Aorta (tissue), 5 donors: ENCODE results near the gene GJD4. TPM values are rescaled to one million over a fixed set of nuclear protein-coding genes. Genes with fewer than 3 reads are reported as not detected.
A peak's percentile ranks its signal among the peaks of the same experiment; 100 is the strongest.

Source experiments
- ATAC-seq: fragments of 200-7000 bp; cut with Tn5 transposase; one replicate; pipeline ENCODE4 v1.9.1; 2022; ENCODE audit warnings: moderate library complexity; ENCODE audit not compliant: low FRiP score
- DNase-seq, 2 donors: peaks; one replicate each; pipeline ENCODE4 v3.0.0-alpha.2; 2020
- H3K27ac ChIP-seq, 2 donors: one replicate each; pipeline ENCODE4 v1.5.1; 2013; ENCODE audit warnings: low read length in 2 of 2, mild to moderate bottlenecking in 2 of 2, moderate library complexity in 2 of 2, control low read depth in 1 of 2, inconsistent platforms in 1 of 2, low read depth in 1 of 2
- H3K27me3 ChIP-seq, 2 donors: one replicate each; pipeline ENCODE4 v1.6.1; 2013; ENCODE audit warnings: control low read depth in 1 of 2, low read length in 1 of 2, mild to moderate bottlenecking in 1 of 2, moderate library complexity in 1 of 2; ENCODE audit not compliant: insufficient read depth in 2 of 2, control insufficient read depth in 1 of 2
- H3K36me3 ChIP-seq, 2 donors: one replicate each; pipeline ENCODE4 v1.6.1; 2013; ENCODE audit warnings: control low read depth in 1 of 2, low read length in 1 of 2, mild to moderate bottlenecking in 1 of 2; ENCODE audit not compliant: insufficient read depth in 2 of 2, control insufficient read depth in 1 of 2
- H3K4me1 ChIP-seq, 2 donors: one replicate each; pipeline ENCODE4 v1.6.1; 2013; ENCODE audit warnings: low read length in 2 of 2, control low read depth in 1 of 2, mild to moderate bottlenecking in 1 of 2, moderate library complexity in 1 of 2; ENCODE audit not compliant: insufficient read depth in 2 of 2, control insufficient read depth in 1 of 2
- H3K4me3 ChIP-seq, 2 donors: one replicate each; pipeline ENCODE4 v1.5.1; 2013; ENCODE audit warnings: low read length in 2 of 2, control low read depth in 1 of 2, mild to moderate bottlenecking in 1 of 2
- H3K9me3 ChIP-seq: one replicate; pipeline ENCODE4 v1.6.1; 2013; ENCODE audit warnings: mild to moderate bottlenecking, low read length; ENCODE audit not compliant: control insufficient read depth
- WGBS, 2 donors: extraction: QIAGEN DNeasy Blood & Tissue Kit; methylation state at CpG; one replicate each; pipeline ENCODE4 v1.1.7; 2013; 5-methylcytosine and 5-hydroxymethylcytosine counted together
- intact Hi-C, 2 donors: fragments of 100-400 bp; cut with DNase I; formaldehyde crosslinking; loops; one replicate each; pipeline versions ENCODE4 v1.14.2 to v1.15.0; 2022
- polyA plus RNA-seq, 2 donors: library from polyadenylated mRNA; stranded (reverse); fragments of 200-250 nt; gene quantifications; one replicate each; pipeline ENCODE4 v1.2.3, GENCODE V29; 2013
- total RNA-seq, 2 donors: library from RNA; stranded (reverse); fragmentation: NEBNext Ultra II Directional; extraction: Animal tissue kit (Norgen Biotek cat#: 25700); gene quantifications; one replicate each; pipeline ENCODE4 v1.2.1, GENCODE V29; 2021
- donor health status: healthy with polysubstance abuse.
- donor health status: Bipolar disorder and iron deficiency.
- donor health status: DM: no; HTN: no; CAD: no.
- donor health status: DM: no; HTN: no; CAD: no.
- donor health status: DM: yes; HTN: yes; CAD: no.

The GJD4 gene
- total and polyA plus RNA-seq, 4 donors, result not detected

GRCh38 chr10:35631404-35631803 lies 26.3 kb downstream of the GJD4 start:
- Histone ChIP-seq H3K4me1 (no peaks in the 10 kb centered on the region), H3K27me3 (no peaks in the 10 kb centered on the region), H3K9me3 (no peaks in the 10 kb centered on the region), H3K36me3 (no peaks in the 10 kb centered on the region), H3K4me3 (no peak overlapping the region), H3K27ac (no peak overlapping the region)
- intact Hi-C loops, result loop anchor here (10.0 kb wide), 1 partner anchor 1243 kb away; no protein-coding TSS in a partner anchor
- WGBS, 2 donors, result 90 to 96% methylated on average over 1 of the region's 1 CpG
- ATAC-seq, result no peak
- DNase-seq, result no peak

- no peak overlapping the region for H3K4me3 ChIP-seq
- no peaks in the 10 kb centered on the region for H3K27me3 ChIP-seq
- ATAC-seq (no peak), DNase-seq (no peak)
- intact Hi-C loops, result loop anchor here (10.0 kb wide), 1 partner anchor 1243 kb away; no protein-coding TSS in a partner anchor
- no peaks in the 10 kb centered on the region for H3K9me3 ChIP-seq
- H3K27ac ChIP-seq, result no peak overlapping the region
- H3K4me1 ChIP-seq, result no peaks in the 10 kb centered on the region
- no peaks in the 10 kb centered on the region for H3K36me3 ChIP-seq
These were observed 26.9 kb downstream of the GJD4 start for GRCh38 chr10:35632027-35632426.

GRCh38 chr10:35633006-35633980 lies 28.2 kb downstream of the GJD4 start:
- Histone ChIP-seq H3K4me3 (no peak overlapping the region), H3K27me3 (no peaks in the 10 kb centered on the region), H3K27ac (no peak overlapping the region), H3K4me1 (no peaks in the 10 kb centered on the region), H3K36me3 (no peaks in the 10 kb centered on the region), H3K9me3 (no peaks in the 10 kb centered on the region)
- DNase-seq, result no peak
- intact Hi-C loops, result loop anchor here (10.0 kb wide), 1 partner anchor 1242 kb away; no protein-coding TSS in a partner anchor
- no peak for ATAC-seq
- 58 to 59% methylated on average over 12 of the region's 12 CpGs for WGBS, 2 donors

- H3K36me3 ChIP-seq, result no peaks in the 10 kb centered on the region
- DNase-seq, result no peak
- peak; percentile 77 for ATAC-seq
- intact Hi-C loops, result loop anchor here (2.0 to 10.0 kb wide), 2 partner anchors 1143 to 1239 kb away; no protein-coding TSS in a partner anchor
- H3K27ac ChIP-seq, result no peak overlapping the region
- H3K4me3 ChIP-seq, result no peak overlapping the region
- 7 to 9% methylated on average over 6 of the region's 6 CpGs for WGBS, 2 donors
- no peaks in the 10 kb centered on the region for H3K9me3 ChIP-seq
- no peaks in the 10 kb centered on the region for H3K4me1 ChIP-seq
- H3K27me3 ChIP-seq, result no peaks in the 10 kb centered on the region
These were observed 30.4 kb downstream of the GJD4 start for GRCh38 chr10:35635576-35635975.

DNA sequence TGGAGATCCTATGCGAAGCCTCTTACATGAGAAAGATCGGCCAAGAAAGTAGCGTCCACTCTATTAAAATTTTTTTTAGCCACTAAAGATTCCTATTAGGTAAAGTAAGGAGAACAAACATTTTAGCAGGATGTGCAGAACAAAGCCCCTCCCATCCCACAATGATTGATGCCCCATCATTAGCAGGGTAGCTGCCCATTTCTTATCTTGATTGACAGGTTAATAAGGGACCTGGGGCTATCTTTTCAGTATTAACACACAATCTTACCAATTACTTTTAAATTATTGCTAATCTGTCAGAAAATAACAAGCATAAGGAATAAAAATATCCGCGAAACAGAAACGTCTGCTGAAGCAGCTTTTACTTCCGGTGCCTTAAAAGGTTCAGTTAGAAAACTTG lies 31.8 kb downstream of the GJD4 start:
- Histone ChIP-seq H3K9me3 (no peaks in the 10 kb centered on the region), H3K4me3 (peak overlapping the region in 1 of 2 donors; percentile 10), H3K27me3 (no peaks in the 10 kb centered on the region), H3K36me3 (no peaks in the 10 kb centered on the region), H3K4me1 (no peaks in the 10 kb centered on the region), H3K27ac (no peak overlapping the region)
- DNase-seq (no peak), ATAC-seq (no peak)
- 29 to 36% methylated on average over 7 of the region's 7 CpGs for WGBS, 2 donors
- intact Hi-C loops, result loop anchor here (10.0 kb wide), 1 partner anchor 1238 kb away; no protein-coding TSS in a partner anchor

DNA sequence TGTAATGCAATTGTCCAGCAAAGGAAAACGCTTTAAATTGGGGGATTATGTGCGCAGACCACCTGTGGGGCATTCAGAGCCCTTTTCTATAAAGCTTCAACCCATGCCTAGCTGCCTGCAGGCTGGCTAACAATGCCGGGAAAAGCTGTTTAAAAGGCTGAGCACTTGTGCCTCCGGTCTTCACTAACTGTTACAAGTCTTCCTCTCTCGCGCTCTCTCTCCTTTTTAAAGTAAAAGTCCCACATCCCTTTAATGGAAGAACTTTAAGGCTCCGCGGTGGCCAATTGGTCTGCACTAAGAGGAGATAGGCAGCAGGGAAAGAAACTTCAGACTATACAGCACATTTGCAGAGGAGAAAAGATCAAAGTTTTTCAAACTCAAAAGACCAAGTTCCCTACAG lies 32.3 kb downstream of the GJD4 start:
- intact Hi-C loops, result loop anchor here (10.0 kb wide), 1 partner anchor 1237 kb away; no protein-coding TSS in a partner anchor
- no peaks in the 10 kb centered on the region for H3K9me3 ChIP-seq
- no peaks in the 10 kb centered on the region for H3K4me1 ChIP-seq
- no peaks in the 10 kb centered on the region for H3K36me3 ChIP-seq
- no peak overlapping the region for H3K27ac ChIP-seq
- H3K4me3 ChIP-seq, result peak overlapping the region in 1 of 2 donors; percentile 10
- ATAC-seq (no peak), DNase-seq (no peak)
- WGBS, 2 donors, result 8 to 14% methylated on average over 8 of the region's 8 CpGs
- no peaks in the 10 kb centered on the region for H3K27me3 ChIP-seq

GRCh38 chr10:35638101-35638500 lies 33.0 kb downstream of the GJD4 start:
- Histone ChIP-seq H3K27ac (no peak overlapping the region), H3K4me1 (no peaks in the 10 kb centered on the region), H3K4me3 (no peak overlapping the region)

DNA sequence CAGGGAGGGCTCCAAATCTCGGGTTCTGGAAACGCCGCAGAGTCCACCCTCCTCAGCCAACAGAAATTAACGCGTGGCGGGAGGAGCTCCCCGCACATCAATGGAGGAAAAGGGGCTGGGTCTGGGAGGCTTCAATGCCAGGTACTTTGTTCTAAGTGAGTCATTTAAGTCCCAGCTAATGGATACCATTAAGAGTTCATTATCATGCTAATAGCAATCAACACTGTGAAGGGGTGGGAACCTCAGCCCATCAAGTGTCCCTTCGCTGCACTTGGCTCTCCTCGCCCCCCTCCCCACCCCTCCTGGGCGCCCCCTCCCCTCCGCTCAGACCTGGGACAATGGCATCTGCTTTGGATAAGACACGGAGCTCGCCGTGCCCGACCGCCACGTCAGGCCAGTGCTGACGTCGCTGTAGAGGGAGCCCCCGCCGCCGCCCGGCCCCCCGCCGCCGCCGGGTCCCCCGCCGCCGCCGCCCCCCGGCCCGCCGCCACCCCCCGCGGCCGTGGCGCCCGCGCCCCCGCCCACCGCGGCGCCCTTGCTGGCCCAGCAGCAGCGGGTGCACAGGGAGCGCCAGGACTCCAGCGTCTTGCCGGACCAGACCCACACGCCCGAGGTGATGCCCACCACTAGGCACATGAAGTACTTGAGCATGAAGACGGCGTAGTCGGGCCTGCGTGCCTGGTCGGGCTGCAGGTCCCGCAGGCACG lies 34.0 kb downstream of the GJD4 start:
- no peak for ATAC-seq
- no peaks in the 10 kb centered on the region for H3K4me1 ChIP-seq
- no peaks in the 10 kb centered on the region for H3K36me3 ChIP-seq
- no peaks in the 10 kb centered on the region for H3K9me3 ChIP-seq
- H3K27ac ChIP-seq, result no peak overlapping the region
- intact Hi-C loops, result loop anchor here (10.0 kb wide), 1 partner anchor 1236 kb away; no protein-coding TSS in a partner anchor
- 6 to 7% methylated on average over 45 to 57 of the region's 57 CpGs for WGBS, 2 donors
- peak overlapping the region in 1 of 2 donors; percentile 79 for H3K4me3 ChIP-seq
- no peaks in the 10 kb centered on the region for H3K27me3 ChIP-seq
- DNase-seq, result no peak

More at GRCh38 chr10:35638101-35638500, 33.0 kb downstream of the GJD4 start:
- no peaks in the 10 kb centered on the region for H3K36me3 ChIP-seq
- H3K27me3 ChIP-seq, result no peaks in the 10 kb centered on the region
- no peak for DNase-seq
- 47 to 53% methylated on average over 4 of the region's 4 CpGs for WGBS, 2 donors
- intact Hi-C loops, result loop anchor here (10.0 kb wide), 1 partner anchor 1237 kb away; no protein-coding TSS in a partner anchor
- ATAC-seq, result no peak
- H3K9me3 ChIP-seq, result no peaks in the 10 kb centered on the region
